ENCODE measurements around the gene RPS6KA2.

- TF ChIP-seq CTCF (IDR thresholded peaks at IDR 0.05; ENCODE audit: insufficient read depth, low read length): no peak
- TF ChIP-seq POLR2AphosphoS5 (IDR thresholded peaks at IDR 0.05; ENCODE audit: low read depth): no peak
Measured at GRCh38 chr6:166532302-166532701, 94.7 kb downstream of the RPS6KA2 start.

Measured in HL-60 (cell line).